Measurements from ENCODE around the gene CNTNAP2. TPM values are rescaled to one million over a fixed set of nuclear protein-coding genes. Genes with fewer than 3 reads are reported as not detected.

Gene CNTNAP2
- total RNA-seq, 2 experiments from 2014 or later: 0.28 TPM; not detected in 1

DNA sequence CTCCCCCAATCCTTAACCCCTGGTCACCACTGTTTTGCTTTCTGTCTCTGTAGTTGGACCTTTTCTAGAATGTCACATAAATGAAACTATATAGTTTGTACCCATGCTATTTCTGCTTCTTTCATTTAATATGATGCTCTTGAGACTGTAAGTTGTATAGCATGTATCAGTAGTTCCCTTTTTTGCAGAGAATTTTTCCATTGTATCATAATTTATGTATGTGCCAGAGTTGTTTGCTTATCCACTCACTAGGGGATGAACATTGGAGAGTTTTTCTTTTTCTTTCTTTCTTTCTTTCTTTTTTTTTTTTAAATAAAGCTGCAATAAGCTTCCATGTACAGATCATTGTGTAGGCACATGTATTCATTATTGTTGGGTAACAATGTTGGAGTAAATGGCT is 544.8 kb downstream of the CNTNAP2 start:
- H3K4me2 ChIP-seq (ENCODE audit: low read length): no peak overlapping the region
- no peaks in the 10 kb centered on the region for H3K4me1 ChIP-seq (ENCODE audit: insufficient read depth, low read length, poor library complexity, severe bottlenecking)
- H3K27ac ChIP-seq (ENCODE audit: low read depth, low read length, poor library complexity, severe bottlenecking): no peak overlapping the region
- no peaks in the 10 kb centered on the region for H4K20me1 ChIP-seq (ENCODE audit: insufficient read depth, low read length)
- H3K9me3 ChIP-seq (ENCODE audit: low read length): no peaks in the 10 kb centered on the region
- no peak overlapping the region for H3K4me3 ChIP-seq (ENCODE audit: low read depth, low read length, poor library complexity, severe bottlenecking)
- no TSS peak for BruUV-seq (replicated peaks)
- POLR2A ChIA-PET: interaction anchor here (0.6 kb wide), 1 partner anchor 9 kb away, joined by 5 read pairs; no protein-coding TSS in a partner anchor
- no peak overlapping the region for H2AFZ ChIP-seq (ENCODE audit: low read length)
- TF ChIP-seq EZH2phosphoT487 (IDR thresholded peaks at IDR 0.05; ENCODE audit: borderline replicate concordance, low read depth, low read length): no peak
- TF ChIP-seq, protein P1, sequence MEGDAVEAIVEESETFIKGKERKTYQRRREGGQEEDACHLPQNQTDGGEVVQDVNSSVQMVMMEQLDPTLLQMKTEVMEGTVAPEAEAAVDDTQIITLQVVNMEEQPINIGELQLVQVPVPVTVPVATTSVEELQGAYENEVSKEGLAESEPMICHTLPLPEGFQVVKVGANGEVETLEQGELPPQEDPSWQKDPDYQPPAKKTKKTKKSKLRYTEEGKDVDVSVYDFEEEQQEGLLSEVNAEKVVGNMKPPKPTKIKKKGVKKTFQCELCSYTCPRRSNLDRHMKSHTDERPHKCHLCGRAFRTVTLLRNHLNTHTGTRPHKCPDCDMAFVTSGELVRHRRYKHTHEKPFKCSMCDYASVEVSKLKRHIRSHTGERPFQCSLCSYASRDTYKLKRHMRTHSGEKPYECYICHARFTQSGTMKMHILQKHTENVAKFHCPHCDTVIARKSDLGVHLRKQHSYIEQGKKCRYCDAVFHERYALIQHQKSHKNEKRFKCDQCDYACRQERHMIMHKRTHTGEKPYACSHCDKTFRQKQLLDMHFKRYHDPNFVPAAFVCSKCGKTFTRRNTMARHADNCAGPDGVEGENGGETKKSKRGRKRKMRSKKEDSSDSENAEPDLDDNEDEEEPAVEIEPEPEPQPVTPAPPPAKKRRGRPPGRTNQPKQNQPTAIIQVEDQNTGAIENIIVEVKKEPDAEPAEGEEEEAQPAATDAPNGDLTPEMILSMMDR (conservative IDR thresholded peaks at IDR 0.05; ENCODE audit: low read length): no peak
- no peak for DNase-seq (ENCODE audit: low spot score)
- no peaks in the 10 kb centered on the region for H3K9me2 ChIP-seq (ENCODE audit: insufficient read depth, low read length)
- CTCF ChIA-PET (ENCODE audit: unreplicated experiment): no interaction called here
- no peaks in the 10 kb centered on the region for H3K79me2 ChIP-seq (ENCODE audit: insufficient read depth, low read depth, low read length)
- H3K36me3 ChIP-seq (ENCODE audit: insufficient read depth, low read length): no peaks in the 10 kb centered on the region
- intact Hi-C loops (cut with micrococcal nuclease; ENCODE audit: unreplicated experiment): no loop called here

DNA sequence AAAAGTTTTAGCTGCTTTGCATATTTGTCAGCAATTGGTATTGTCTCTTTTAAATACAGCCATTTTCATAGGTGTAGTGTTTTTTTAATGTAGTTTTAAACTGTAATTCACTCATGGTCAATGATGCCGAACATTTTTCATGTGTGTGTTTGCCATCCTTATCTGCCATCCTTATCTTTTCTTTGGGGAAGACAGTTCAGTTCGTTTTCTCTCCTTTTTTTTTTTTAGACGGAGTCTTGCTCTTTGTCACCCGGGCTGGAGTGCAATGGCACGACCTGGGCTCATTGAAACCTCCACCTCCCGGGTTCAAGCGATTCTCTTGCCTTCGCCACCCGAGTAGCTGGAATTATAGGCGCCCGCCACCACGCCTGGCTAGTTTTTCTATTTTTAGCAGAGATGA is 545.3 kb downstream of the CNTNAP2 start:
- DNase-seq (ENCODE audit: low spot score): no peak
- Histone ChIP-seq H3K79me2 (ENCODE audit: insufficient read depth, low read depth, low read length) (no peaks in the 10 kb centered on the region), H3K4me1 (ENCODE audit: insufficient read depth, low read length, poor library complexity, severe bottlenecking) (no peaks in the 10 kb centered on the region), H3K9me2 (ENCODE audit: insufficient read depth, low read length) (no peaks in the 10 kb centered on the region), H2AFZ (ENCODE audit: low read length) (no peak overlapping the region), H4K20me1 (ENCODE audit: insufficient read depth, low read length) (no peaks in the 10 kb centered on the region), H3K27ac (ENCODE audit: low read depth, low read length, poor library complexity, severe bottlenecking) (no peak overlapping the region), H3K36me3 (ENCODE audit: insufficient read depth, low read length) (no peaks in the 10 kb centered on the region), H3K4me3 (ENCODE audit: low read depth, low read length, poor library complexity, severe bottlenecking) (no peak overlapping the region), H3K9me3 (ENCODE audit: low read length) (no peaks in the 10 kb centered on the region), H3K4me2 (ENCODE audit: low read length) (no peak overlapping the region)
- ChIA-PET POLR2A (interaction anchor here (0.6 kb wide), 1 partner anchor 9 kb away, joined by 5 read pairs; no protein-coding TSS in a partner anchor), CTCF (ENCODE audit: unreplicated experiment) (no interaction called here)
- no TSS peak for BruUV-seq (replicated peaks)
- no peak for TF ChIP-seq EZH2phosphoT487 (IDR thresholded peaks at IDR 0.05; ENCODE audit: borderline replicate concordance, low read depth, low read length)
- TF ChIP-seq, protein P1 (conservative IDR thresholded peaks at IDR 0.05; ENCODE audit: low read length): no peak
- intact Hi-C loops (cut with micrococcal nuclease; ENCODE audit: unreplicated experiment): no loop called here

DNA sequence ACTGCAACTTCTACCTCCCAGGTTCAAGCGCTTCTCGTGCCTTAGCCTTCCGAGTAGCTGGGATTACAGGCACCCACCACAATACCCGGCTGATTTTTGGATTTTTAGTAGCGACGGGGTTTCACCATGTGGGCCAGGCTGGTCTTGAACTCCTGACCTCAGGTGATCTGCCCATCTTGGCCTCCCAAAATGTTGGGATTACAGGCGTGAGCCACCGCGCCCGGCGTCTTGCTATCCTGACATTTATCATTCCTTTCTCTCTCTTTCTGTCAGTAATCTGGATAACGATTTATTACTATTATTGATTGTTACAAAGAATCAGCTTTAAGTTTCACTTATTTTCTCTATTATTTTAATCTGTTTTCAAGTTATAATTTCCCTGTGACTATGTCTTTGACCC is 548.4 kb downstream of the CNTNAP2 start:
- intact Hi-C loops (cut with micrococcal nuclease; ENCODE audit: unreplicated experiment): no loop called here
- H4K20me1 ChIP-seq (ENCODE audit: insufficient read depth, low read length): no peaks in the 10 kb centered on the region
- TF ChIP-seq, protein P1 (conservative IDR thresholded peaks at IDR 0.05; ENCODE audit: low read length): no peak
- no peak for TF ChIP-seq EZH2phosphoT487 (IDR thresholded peaks at IDR 0.05; ENCODE audit: borderline replicate concordance, low read depth, low read length)
- ChIA-PET CTCF (ENCODE audit: unreplicated experiment) (no interaction called here), POLR2A (no interaction called here)
- no peaks in the 10 kb centered on the region for H3K9me3 ChIP-seq (ENCODE audit: low read length)
- H3K79me2 ChIP-seq (ENCODE audit: insufficient read depth, low read depth, low read length): no peaks in the 10 kb centered on the region
- H3K4me1 ChIP-seq (ENCODE audit: insufficient read depth, low read length, poor library complexity, severe bottlenecking): no peaks in the 10 kb centered on the region
- H3K4me3 ChIP-seq (ENCODE audit: low read depth, low read length, poor library complexity, severe bottlenecking): no peak overlapping the region
- H2AFZ ChIP-seq (ENCODE audit: low read length): no peak overlapping the region
- no TSS peak for BruUV-seq (replicated peaks)
- H3K27ac ChIP-seq (ENCODE audit: low read depth, low read length, poor library complexity, severe bottlenecking): no peak overlapping the region
- no peaks in the 10 kb centered on the region for H3K9me2 ChIP-seq (ENCODE audit: insufficient read depth, low read length)
- no peak overlapping the region for H3K4me2 ChIP-seq (ENCODE audit: low read length)
- no peak for DNase-seq (ENCODE audit: low spot score)
- H3K36me3 ChIP-seq (ENCODE audit: insufficient read depth, low read length): no peaks in the 10 kb centered on the region
